ENCODE measurements around the gene CRHBP.
"Not testable (repeated sequence)": the region's sequence is repeated elsewhere in the genome, so short reads cannot be mapped to it uniquely, and the experiment has no call there.

Gene CRHBP, protein sequence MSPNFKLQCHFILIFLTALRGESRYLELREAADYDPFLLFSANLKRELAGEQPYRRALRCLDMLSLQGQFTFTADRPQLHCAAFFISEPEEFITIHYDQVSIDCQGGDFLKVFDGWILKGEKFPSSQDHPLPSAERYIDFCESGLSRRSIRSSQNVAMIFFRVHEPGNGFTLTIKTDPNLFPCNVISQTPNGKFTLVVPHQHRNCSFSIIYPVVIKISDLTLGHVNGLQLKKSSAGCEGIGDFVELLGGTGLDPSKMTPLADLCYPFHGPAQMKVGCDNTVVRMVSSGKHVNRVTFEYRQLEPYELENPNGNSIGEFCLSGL

DNA sequence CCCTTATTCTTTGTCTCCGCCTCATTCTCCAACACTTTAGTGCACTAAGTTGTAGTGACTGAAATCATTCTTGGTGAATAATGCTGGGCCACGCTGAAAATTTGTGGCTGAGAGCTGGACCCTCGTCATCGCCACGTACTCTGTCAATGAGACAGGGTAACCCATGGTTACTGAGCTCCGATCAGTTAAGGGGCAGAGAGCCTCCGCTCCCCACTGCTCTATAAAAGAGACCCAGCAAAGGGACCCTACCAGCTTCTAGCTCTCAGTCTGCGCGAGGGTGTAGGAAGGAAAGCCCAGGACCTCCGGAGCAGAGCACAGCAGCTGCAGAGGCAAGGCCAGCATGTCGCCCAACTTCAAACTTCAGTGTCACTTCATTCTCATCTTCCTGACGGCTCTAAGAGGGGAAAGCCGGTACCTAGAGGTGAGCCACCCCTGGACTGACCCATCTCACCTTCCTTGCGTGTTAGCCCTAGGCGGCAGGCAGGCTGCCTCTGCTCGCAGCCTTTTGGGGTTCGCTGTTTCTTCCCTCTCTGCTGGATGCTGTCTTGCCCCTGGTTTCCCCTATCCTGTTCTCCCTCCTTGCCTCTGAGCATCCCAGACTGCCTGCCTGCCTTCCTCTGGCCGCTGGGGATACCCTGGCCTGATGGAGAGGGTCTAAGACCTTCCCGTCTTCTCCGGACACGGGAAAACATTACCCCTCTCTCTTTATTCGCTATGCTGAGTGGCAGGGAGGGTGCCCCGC lies at the start of gene CRHBP:
Gene CRHBP (plus strand): TSS at position 251 of the 742 bp plus-strand sequence. CDS start 90 bp downstream, at position 341.
- no peak for DNase-seq

DNA sequence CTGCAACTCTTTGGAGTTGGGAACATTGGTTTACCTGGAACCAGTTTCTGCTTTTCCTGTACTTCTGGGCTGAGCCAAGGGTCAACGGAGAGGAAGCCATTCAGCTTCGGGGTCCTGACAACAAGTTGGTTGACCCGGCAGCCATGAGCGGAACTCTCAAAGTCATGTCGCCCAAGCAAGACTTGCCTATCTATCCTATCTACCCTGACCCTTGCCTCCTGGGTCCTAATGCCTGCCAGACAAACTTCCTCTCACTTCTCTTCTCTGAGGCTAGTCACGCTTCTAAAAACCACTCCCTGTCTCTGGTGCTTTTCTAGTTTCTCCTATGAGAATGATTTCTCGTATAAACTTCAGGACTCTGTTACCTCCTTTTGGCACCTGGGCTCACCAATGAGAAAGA lies 44.7 kb upstream of the CRHBP start:
- no peak for DNase-seq

DNA sequence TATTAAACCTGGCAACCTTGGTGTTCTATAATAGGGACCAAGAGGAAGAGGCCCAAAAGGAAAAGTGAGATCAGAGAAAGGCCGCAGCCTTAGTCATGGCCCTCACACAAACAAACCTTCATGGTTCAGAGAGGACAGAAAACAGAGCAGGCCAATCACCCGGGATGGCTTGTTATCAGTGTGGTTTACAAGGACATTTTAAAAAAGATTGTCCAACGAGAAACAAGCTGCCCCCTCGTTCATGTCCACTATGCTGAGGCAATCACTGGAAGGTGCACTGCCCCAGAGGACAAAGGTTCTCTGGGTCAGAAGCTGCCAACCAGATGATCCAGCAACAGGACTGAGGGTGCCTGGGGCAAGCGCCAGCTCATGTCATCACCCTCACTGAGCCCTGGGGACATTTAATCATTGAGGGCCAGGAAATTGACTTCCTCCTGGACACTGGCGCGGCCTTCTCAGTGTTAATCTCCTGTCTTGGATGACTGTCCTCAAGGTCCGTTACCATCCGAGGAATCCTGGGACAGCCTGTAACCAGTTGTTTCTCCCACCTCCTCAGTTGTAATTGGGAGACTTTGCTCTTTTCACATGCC lies 42.4 kb upstream of the CRHBP start:
- not testable (repeated sequence) for DNase-seq

DNA sequence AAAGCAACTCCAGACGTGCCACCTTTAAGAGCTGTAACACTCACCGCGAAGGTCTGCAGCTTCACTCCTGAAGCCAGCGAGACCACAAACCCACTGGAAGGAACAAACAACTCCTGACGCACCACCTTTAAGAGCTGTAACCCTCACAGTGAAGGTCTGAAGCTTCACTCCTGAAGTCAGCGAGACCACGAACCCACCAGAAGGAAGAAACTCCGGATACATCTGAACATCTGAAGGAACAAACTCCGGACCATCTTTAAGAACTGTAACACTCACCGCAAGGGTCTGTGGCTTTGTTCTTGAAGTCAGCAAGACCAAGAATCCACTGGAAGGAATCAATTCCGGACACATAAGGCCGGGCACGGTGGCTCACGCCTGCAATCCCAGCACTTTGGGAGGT lies 38.2 kb upstream of the CRHBP start:
- DNase-seq, result not testable (repeated sequence)

DNA sequence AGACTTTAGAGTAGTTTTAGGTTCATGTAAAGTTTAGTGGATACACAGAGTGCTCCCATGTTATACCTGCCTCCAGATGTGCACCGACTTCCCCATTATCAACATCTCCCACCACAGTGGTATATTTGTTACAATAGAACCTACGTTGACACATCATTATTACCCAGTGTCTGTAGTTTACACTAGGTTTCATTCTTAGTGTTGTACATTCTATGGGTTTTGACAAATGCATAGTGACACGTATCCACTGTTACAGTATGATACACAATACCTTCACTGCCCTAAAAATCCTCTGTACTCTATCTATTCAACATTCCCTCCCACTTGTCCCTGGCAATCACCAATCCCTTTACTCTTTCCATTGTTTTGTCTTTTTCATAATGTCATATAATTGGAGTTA lies 34.3 kb upstream of the CRHBP start:
- DNase-seq, result no peak

DNA sequence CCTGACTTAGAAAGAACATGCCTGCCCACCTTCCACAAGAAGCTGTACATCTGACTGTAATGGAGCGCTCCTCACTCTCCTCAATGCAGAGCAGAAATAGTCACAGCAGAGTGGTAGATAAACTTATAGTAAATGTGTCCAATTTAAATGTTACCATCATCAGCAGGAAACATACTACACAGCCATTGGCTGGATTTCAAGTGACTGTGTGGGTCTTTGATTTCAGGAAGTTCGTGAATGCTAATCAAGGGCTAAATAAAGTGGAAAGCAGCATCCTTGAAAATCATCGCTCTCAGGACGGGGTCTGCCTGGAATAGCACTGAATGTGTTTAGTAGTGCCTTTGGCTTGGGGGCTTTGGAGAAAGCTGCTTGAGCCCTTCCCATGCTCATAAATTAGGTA lies 32.4 kb upstream of the CRHBP start:
- DNase-seq, result no peak

DNA sequence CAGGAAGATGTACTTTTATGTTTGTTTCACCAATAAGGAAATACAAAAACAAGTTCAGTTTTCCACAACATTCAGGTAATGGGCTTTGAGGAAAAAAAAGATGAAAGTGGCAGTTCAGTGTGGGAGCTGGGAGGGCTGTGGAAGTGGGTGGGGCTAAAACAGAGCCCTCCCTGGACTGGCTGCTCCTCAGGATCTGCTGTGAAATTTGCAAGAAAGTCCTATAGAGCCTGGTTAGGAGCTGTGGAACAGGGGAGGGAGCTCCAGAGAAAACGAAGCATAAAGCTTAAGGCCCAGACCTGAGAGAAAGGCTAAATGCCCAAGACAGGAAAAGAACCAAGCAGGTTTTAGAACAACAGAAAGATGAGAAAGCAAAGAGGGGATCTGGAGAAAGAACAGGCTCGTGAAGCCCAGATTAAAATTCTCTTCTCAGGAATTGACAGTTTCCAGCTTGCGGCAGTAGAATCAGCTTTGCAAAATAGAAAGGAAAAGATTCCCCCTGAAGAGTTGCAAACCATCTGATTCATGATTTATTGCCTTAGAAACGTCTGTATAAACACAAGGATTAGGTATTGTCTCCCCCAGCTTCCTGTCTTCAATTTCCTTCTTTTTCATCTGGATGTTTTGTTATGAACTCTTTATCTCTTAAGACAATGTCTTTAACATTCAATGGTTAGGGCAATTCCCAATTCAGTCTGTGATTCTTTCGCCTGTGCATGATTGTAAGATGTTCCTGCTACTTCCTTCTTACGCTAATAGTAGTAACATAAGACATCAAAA lies 26.3 kb upstream of the CRHBP start:
- no peak for DNase-seq

DNA sequence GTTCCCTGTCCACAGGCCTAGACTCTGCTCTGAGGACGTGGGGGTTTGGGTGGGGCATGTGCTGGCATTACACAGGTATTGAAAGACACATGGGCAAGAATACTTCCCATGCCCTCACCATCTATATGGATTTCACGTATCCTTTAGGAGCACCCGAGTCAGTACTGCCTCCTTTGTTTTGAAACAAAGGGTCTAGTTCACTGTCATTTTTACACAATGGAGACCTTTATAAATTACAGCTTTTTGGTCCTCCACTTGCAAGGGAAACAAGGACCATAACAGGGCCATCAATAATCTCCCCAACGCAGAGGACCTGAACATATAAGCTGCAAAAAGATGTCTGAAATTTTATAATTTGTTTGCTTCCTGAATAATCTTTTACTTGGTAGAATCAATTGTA lies 24.9 kb upstream of the CRHBP start:
- no peak for DNase-seq

DNA sequence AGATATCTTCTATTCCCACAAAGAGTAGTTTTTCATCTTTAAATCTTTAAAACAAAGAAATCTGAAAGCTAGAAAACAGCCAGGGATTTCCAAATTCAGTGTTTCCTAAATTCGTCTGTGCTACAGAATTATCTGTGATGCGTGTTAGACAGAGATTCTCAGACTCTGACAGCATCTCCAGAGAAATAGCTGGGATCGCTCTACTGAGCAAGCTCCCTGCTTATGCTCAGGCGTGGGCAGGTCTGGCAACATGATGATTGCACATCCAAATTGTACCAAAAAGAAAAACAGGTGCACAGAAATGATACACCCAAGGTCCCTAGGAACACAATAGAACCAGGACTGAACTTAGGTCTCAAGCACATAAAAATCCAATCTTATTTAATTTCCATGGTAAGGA lies 22.8 kb upstream of the CRHBP start:
- no peak for DNase-seq

DNA sequence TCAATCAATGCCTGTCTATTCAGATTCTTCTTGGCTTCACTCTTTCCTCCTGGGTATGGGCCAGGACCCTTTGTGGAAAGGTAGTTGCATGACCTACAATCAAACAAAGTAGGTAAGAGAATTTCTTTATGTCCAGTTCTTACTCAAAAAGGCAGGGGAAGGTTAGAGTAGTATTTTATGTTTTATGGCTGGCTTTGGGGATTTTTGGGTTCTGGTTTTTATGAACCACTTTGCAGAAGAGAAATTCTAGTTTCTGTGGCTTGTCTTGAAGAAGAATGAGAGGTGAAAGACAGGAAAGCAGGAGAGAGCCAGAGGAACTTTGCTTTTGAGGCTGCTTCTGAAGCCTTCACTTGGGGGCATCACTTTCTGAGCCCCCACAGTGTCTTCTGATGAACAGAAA lies 14.7 kb upstream of the CRHBP start:
- DNase-seq, result no peak

DNA sequence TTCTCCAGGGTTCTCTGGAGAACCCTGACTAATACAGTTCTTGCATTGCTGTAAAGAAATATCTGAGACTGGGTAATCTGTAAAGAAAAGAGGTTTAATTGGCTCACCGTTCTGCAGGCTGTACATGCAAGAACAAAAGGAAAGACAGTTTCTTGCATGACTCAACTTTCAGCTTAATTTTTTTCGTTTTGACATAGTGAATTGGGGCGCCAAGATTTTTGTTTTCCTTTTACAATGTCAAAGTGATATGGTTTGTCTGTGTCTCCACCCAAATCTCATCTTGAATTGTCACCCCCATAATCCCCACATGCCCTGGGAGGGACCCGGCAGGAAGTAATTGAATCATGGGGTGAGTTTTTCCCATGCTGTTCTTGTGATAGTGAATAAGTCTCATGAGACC lies 11.8 kb upstream of the CRHBP start:
- no peak for DNase-seq

DNA sequence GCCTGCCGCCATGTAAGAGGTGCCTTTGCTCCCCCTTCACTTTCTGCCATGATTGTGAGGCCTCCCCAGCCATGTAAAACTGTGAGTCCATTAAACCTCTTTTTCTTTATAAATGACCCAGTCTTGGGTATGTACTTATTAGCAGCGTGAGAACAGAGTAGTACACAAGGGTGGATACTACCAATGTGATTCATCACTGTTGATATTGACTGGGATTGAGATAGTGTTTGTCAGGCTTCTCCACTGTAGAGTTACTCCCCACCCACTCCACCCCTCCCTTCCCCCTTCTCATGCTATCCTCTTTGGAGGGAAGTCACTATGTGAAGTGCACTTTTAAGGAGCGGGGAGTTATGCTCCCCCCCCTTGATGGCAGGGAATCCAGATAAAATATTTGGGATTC lies 11.4 kb upstream of the CRHBP start:
- no peak for DNase-seq

DNA sequence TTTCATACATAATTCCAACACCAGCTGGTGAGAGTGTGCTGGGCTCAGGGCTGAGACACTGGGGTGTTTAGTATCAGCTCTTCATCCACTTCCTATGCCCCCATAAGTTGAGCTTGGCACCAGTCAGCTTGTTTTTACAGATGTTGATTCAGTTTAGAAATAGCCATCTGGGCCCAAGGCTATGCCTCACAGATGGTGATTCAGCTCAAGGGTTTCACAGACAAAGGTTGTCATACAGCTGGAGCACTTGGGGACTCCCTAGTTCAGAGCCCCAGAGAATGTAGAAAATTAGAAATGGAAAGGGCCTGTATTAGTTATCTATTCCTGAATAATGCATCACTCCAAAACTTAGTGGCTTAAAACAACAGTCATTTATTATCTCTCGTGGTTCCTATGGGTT lies 10.3 kb upstream of the CRHBP start:
- no peak for DNase-seq

DNA sequence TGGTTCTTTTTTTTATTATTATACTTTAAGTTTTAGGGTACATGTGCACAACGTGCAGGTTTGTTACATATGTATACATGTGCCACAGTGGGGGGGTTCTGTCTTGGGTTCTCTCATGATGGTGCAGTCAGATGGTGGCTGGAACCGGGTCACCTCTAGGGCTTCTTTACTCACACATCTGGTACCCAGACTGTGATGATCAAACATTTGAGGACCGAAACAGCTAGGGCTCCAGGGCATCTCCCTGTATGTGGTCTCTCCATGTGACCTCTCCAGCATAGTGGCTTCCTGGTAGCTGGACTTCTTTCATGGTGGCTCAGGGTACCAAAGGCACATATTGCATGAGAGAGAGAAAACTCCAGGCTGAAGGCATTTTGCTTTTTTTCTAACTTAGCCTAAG lies 9.8 kb upstream of the CRHBP start:
- DNase-seq, result no peak

DNA sequence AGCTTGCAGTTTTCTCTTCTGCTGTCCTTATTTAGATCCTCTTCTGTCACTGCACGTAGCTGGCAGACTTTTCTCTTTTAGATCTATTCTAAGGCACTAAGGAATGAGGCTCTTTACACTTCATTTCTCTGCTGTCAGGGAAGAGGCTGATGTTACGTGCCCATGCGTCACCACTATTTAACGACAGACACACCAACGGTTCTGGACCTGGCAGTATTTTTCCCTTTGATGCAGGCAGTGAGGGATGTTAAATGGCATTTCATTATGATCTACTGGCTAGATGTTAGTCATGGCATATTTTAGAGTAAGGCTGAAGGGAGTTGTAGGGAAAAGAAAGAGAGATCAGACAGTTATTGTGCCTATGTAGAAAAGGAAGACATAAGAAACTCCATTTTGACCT lies 8.2 kb upstream of the CRHBP start:
- no peak for DNase-seq

DNA sequence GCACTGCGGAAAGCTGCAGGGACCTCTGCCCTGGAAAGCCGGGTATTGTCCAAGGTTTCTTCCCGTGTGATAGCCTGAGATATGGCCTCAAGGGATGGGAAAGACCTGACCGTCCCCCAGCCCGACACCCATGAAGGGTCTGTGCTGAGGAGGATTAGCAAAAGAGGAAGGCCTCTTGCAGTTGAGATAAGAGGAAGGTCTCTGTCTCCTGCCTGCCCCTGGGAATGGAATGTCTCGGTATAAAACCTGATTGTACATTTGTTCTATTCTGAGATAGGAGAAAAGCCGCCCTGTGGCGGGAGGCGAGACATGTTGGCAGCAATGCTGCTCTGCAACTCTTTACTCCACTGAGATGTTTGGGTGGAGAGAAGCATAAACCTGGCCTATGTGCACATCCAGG lies 7.6 kb upstream of the CRHBP start:
- DNase-seq, result not testable (repeated sequence)

DNA sequence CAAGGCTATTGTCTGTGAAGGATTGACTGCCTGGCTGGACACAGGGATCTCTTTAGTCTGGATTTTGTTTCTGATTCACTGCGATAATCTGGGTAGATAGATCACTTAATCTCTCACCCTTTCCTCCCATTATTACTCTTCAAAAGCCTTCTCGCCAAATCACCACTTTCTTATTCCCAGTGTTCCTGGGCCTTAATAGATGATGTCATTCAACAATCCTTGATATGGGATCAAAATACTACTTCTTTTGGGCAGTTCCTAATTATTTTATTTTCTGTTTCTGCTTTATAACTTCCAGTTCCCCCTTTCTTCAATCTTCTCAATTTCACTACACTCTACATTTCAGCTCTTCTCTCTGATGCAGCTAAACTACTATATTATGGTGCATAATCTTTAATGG lies 6.8 kb upstream of the CRHBP start:
- DNase-seq, result no peak

DNA sequence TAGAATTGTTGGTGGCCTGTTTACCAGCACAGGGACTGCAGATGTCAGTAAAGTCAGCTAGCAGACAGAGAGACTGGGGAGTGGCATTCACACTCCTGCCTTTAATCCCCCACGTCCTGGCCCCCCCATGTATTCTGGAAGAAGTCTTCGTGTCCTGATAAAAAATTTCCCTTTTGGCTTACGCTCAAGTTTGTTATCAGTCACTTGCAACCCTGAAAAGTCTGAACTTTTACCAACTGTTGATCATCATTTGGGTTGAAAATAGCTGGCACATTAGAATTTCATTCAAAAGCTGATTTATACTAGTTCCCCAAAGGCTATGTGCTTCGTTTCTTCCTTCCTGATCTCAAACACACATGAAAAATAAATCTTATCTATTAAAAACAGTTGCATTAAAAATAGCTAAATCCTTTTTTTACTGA lies 5.8 kb upstream of the CRHBP start:
- DNase-seq, result no peak

DNA sequence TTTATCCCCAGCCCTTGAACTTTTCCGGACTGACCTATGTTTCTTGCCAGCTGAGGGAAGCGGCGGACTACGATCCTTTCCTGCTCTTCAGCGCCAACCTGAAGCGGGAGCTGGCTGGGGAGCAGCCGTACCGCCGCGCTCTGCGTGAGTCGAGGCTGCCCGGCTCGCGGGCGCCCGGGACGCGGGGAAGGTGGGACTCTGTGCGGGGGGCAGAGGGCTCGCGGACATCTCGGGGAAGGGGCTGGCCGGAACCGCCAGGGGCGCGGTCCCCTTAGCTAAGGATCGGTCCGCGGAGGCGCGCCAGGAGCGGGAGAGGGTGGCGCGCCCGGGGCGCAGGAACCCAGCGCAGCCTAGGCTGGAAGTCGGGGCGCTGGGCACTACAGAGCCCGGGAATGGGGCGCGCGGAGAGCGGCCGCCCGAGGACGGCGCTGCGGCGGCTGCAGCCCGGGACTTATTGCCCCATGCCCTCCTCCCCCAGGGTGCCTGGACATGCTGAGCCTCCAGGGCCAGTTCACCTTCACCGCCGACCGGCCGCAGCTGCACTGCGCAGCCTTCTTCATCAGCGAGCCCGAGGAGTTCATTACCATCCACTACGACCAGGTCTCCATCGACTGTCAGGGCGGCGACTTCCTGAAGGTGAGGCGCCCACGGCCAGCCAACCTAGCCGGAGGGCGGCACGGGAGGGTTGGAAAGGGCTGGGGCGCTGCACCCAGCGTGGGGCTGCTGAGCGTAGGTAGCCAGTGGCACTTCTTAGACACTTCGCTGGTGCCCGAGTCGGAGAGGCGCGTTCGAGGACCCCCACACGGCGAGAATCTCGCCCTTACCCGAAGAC lies 922 bp downstream of the CRHBP start:
- no peak for DNase-seq

DNA sequence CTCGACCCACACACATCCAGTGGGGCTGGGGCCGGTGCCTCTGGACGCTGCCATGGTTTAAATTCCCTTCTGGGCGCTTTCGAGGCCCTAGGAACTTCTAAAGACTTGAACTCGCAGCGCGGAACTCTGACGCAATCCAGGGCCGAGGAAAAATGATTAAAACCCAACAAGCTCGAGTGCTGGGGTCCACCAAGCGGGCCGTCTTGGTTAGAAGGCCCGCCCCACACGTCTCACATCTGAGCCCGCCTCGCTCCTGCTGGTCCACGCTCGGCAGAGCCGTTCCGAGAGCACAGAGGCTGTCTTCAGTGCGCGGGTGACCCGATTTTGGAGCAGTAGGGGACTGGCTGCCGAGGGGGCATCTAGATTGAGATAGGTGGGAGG lies 1.5 kb downstream of the CRHBP start:
- DNase-seq, result no peak

DNA sequence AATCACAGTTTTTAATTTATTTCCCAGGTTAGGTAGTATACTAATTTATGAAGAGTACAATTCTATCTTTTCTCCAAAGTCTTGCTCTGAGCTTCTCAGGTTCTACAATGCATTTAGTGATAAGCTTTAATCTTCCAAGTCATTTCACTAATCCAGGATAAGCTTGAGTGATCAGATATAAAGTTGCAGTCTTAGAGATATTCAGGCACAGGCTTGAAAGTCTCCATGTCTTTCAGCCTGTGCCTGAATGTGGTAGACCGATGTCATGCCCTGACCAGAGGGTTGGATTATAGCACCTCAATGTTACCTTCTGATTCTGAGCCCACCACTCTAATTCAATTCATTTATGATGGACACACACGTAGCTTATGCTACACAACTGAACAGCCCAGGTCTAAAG lies 3.2 kb downstream of the CRHBP start:
- DNase-seq, result no peak

DNA sequence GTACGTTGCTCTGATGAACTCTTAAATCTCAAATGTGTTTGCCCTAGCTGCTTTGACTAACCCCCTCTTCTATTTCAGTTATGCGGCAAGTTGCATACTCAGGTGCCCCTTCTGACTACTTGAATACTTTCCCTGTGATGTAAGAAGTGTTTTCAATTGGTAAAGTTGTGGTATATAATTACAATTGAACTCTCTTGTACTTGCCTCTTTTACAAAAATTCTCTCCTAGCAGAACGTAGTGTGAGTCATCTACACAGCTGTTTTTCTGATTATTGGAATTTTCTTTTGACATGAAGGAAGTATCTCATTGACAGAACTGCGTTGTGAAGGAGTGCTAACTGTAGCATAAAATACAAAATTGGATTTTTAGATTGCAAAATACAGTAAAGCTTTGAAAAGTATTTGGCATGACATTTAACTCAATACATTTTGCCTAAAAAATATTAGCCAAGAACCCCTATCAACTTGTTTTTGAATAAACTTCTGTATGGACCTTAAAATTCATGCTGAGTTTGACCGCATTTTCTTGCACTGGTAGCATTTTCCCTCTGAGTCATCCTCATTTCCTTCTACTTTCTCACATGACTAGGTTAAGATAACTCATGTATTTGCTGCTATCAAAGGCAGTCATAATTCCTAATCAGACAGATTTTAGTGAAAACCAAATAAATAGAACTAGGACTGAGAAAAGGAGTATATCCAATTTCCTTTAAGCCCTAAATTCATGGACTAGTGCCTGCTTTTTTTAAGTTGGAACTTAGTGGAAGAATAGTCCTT lies 6.3 kb downstream of the CRHBP start:
- no peak for DNase-seq

Data from NCI-H146 (cell line).